ENCODE data around the gene ALKBH6. TPM values are rescaled to one million over a fixed set of nuclear protein-coding genes. Genes with fewer than 3 reads are reported as not detected.

The ALKBH6 gene
- total RNA-seq, 1 donor from 2014 or later, result 27.3 TPM

- Mint-ChIP-seq H3K27ac (ENCODE audit: unreplicated experiment) (no peak overlapping the region), H3K27me3 (ENCODE audit: low read depth, unreplicated experiment) (no peaks in the 10 kb centered on the region), H3K4me3 (ENCODE audit: unreplicated experiment) (no peak overlapping the region), H3K9me3 (ENCODE audit: unreplicated experiment) (no peaks in the 10 kb centered on the region), H3K4me1 (ENCODE audit: low read depth, unreplicated experiment) (no peaks in the 10 kb centered on the region), H3K36me3 (ENCODE audit: low read depth, unreplicated experiment) (peaks cover 11% of the 10 kb centered on the region)
- TF ChIP-seq EZH2 (IDR thresholded peaks at IDR 0.05; ENCODE audit: insufficient read depth, low read length) (no peak), CTCF (IDR thresholded peaks at IDR 0.05; ENCODE audit: insufficient read depth, low read depth, low read length) (no peak)
- Histone ChIP-seq H3K9ac (ENCODE audit: low read length) (no peak overlapping the region), H3K9me3 (ENCODE audit: insufficient read depth, low read depth, low read length) (no peaks in the 10 kb centered on the region), H3K27ac (ENCODE audit: low read depth, low read length) (no peak overlapping the region), H4K20me1 (ENCODE audit: insufficient read depth, low read length) (no peaks in the 10 kb centered on the region), H3K4me2 (ENCODE audit: low read length) (no peak overlapping the region), H3K27me3 (ENCODE audit: insufficient read depth, low read length) (no peaks in the 10 kb centered on the region), H3K4me3 (ENCODE audit: insufficient read depth, low read depth, low read length) (no peak overlapping the region), H2AFZ (ENCODE audit: low read depth, low read length) (no peak overlapping the region), H3K36me3 (ENCODE audit: insufficient read depth, low read length) (no peaks in the 10 kb centered on the region), H3K4me1 (ENCODE audit: insufficient read depth, low read length) (no peaks in the 10 kb centered on the region), H3K79me2 (ENCODE audit: insufficient read depth, low read length) (no peaks in the 10 kb centered on the region)
- DNase-seq (ENCODE audit: low read depth), result no peak
- FAIRE-seq, result no peak
These were observed 33.8 kb upstream of the ALKBH6 start for GRCh38 chr19:36047835-36048234.

- Histone ChIP-seq H3K27ac (ENCODE audit: low read depth, low read length) (no peak overlapping the region), H4K20me1 (ENCODE audit: insufficient read depth, low read length) (no peaks in the 10 kb centered on the region), H3K79me2 (ENCODE audit: insufficient read depth, low read length) (no peaks in the 10 kb centered on the region), H3K9ac (ENCODE audit: low read length) (no peak overlapping the region), H3K4me1 (ENCODE audit: insufficient read depth, low read length) (peaks cover 3% of the 10 kb centered on the region), H3K4me2 (ENCODE audit: low read length) (no peak overlapping the region), H3K27me3 (ENCODE audit: insufficient read depth, low read length) (no peaks in the 10 kb centered on the region), H3K36me3 (ENCODE audit: insufficient read depth, low read length) (no peaks in the 10 kb centered on the region), H3K9me3 (ENCODE audit: insufficient read depth, low read depth, low read length) (no peaks in the 10 kb centered on the region), H2AFZ (ENCODE audit: low read depth, low read length) (no peak overlapping the region), H3K4me3 (ENCODE audit: insufficient read depth, low read depth, low read length) (no peak overlapping the region)
- Mint-ChIP-seq H3K27me3 (ENCODE audit: low read depth, unreplicated experiment) (no peaks in the 10 kb centered on the region), H3K4me1 (ENCODE audit: low read depth, unreplicated experiment) (peaks cover 8% of the 10 kb centered on the region), H3K36me3 (ENCODE audit: low read depth, unreplicated experiment) (peaks cover 11% of the 10 kb centered on the region), H3K27ac (ENCODE audit: unreplicated experiment) (no peak overlapping the region), H3K4me3 (ENCODE audit: unreplicated experiment) (no peak overlapping the region), H3K9me3 (ENCODE audit: unreplicated experiment) (no peaks in the 10 kb centered on the region)
- TF ChIP-seq CTCF (IDR thresholded peaks at IDR 0.05; ENCODE audit: insufficient read depth, low read depth, low read length), result no peak
- no peak for TF ChIP-seq EZH2 (IDR thresholded peaks at IDR 0.05; ENCODE audit: insufficient read depth, low read length)
- FAIRE-seq (no peak), DNase-seq (ENCODE audit: low read depth) (no peak)
These were observed 32.5 kb upstream of the ALKBH6 start for GRCh38 chr19:36046443-36047050.

- Histone ChIP-seq H3K4me2 (ENCODE audit: low read length) (no peak overlapping the region), H3K79me2 (ENCODE audit: insufficient read depth, low read length) (no peaks in the 10 kb centered on the region), H2AFZ (ENCODE audit: low read depth, low read length) (no peak overlapping the region), H3K27ac (ENCODE audit: low read depth, low read length) (no peak overlapping the region), H3K4me3 (ENCODE audit: insufficient read depth, low read depth, low read length) (no peak overlapping the region), H4K20me1 (ENCODE audit: insufficient read depth, low read length) (no peaks in the 10 kb centered on the region), H3K36me3 (ENCODE audit: insufficient read depth, low read length) (no peaks in the 10 kb centered on the region), H3K27me3 (ENCODE audit: insufficient read depth, low read length) (no peaks in the 10 kb centered on the region), H3K4me1 (ENCODE audit: insufficient read depth, low read length) (peaks cover 6% of the 10 kb centered on the region), H3K9me3 (ENCODE audit: insufficient read depth, low read depth, low read length) (no peaks in the 10 kb centered on the region), H3K9ac (ENCODE audit: low read length) (no peak overlapping the region)
- Mint-ChIP-seq H3K9me3 (ENCODE audit: unreplicated experiment) (no peaks in the 10 kb centered on the region), H3K36me3 (ENCODE audit: low read depth, unreplicated experiment) (peaks cover 9% of the 10 kb centered on the region), H3K27me3 (ENCODE audit: low read depth, unreplicated experiment) (no peaks in the 10 kb centered on the region), H3K4me1 (ENCODE audit: low read depth, unreplicated experiment) (peaks cover 12% of the 10 kb centered on the region), H3K4me3 (ENCODE audit: unreplicated experiment) (no peak overlapping the region), H3K27ac (ENCODE audit: unreplicated experiment) (no peak overlapping the region)
- DNase-seq (ENCODE audit: low read depth), result no peak
- FAIRE-seq, result no peak
- no peak for TF ChIP-seq EZH2 (IDR thresholded peaks at IDR 0.05; ENCODE audit: insufficient read depth, low read length)
- no peak for TF ChIP-seq CTCF (IDR thresholded peaks at IDR 0.05; ENCODE audit: insufficient read depth, low read depth, low read length)
These were observed 29.9 kb upstream of the ALKBH6 start for GRCh38 chr19:36043952-36044351.

All from astrocyte (in vitro differentiated cells and primary cell).